Vagina (tissue), 2 donors: ENCODE results near the gene AMN1. TPM values are rescaled to one million over a fixed set of nuclear protein-coding genes. Genes with fewer than 3 reads are reported as not detected.
A peak's percentile ranks its signal among the peaks of the same experiment; 100 is the strongest.
"Not testable (repeated sequence)": the region's sequence is repeated elsewhere in the genome, so short reads cannot be mapped to it uniquely, and the experiment has no call there.

Experiments used
- DNase-seq, 2 donors: peaks; one replicate each; pipeline ENCODE4 v3.0.0-alpha.2; 2017; ENCODE audit errors: extremely low spot score in 2 of 2
- H3K27ac ChIP-seq: fragments of 200-600 bp; sonication (generic); one replicate; pipeline ENCODE4 v1.5.1; 2019
- H3K27me3 ChIP-seq: fragments of 200-600 bp; sonication (generic); one replicate; pipeline ENCODE4 v1.5.1; 2019
- H3K36me3 ChIP-seq, 2 donors: fragments of 200-600 bp; sonication (generic); one replicate each; pipeline ENCODE4 v1.5.1; 2017 to 2019
- H3K4me1 ChIP-seq: fragments of 200-600 bp; sonication (generic); one replicate; pipeline ENCODE4 v1.5.1; 2019
- H3K4me3 ChIP-seq, 2 donors: fragments of 200-600 bp; sonication (generic); 1 replicate in 1 of 2; 2 replicates in 1 of 2; pipeline ENCODE4 v1.5.1; 2016 to 2019
- H3K9me3 ChIP-seq: fragments of 200-600 bp; sonication (generic); one replicate; pipeline ENCODE4 v1.5.1; 2019
- CTCF ChIP-seq, 3 experiments: fragments of 450-650 bp in 2 of 3; fragments of 200-600 bp in 1 of 3; sonication (generic) in 1 of 3; IDR thresholded peaks; one replicate each; pipeline ENCODE4 v1.5.1; 2017 to 2019; ENCODE audit warnings: antibody characterized with exemption in 3 of 3, mild to moderate bottlenecking in 2 of 3, moderate library complexity in 2 of 3
- POLR2A ChIP-seq, 2 donors: fragments of 450-650 bp; IDR thresholded peaks; one replicate each; pipeline ENCODE4 v1.6.1; 2017; ENCODE audit warnings: antibody characterized with exemption in 2 of 2, mild to moderate bottlenecking in 2 of 2, moderate library complexity in 2 of 2
- POLR2AphosphoS5 ChIP-seq, 2 donors: sonication (generic); formaldehyde crosslinking; IDR thresholded peaks; one replicate each; pipeline ENCODE4 v1.9.0; 2017; ENCODE audit warnings: antibody characterized with exemption in 2 of 2, mild to moderate bottlenecking in 2 of 2, low read depth in 1 of 2; ENCODE audit not compliant: insufficient read depth in 1 of 2
- intact Hi-C: fragments of 100-400 bp; cut with DNase I; formaldehyde crosslinking; loops from one replicate; pipeline ENCODE4 v1.15.1; 2023
- total RNA-seq: library from RNA; depleted of rRNA; stranded (reverse); fragments of >200 nt; gene quantifications from one replicate; pipeline ENCODE4 v1.2.3, GENCODE V29; 2016

AMN1 gene
- total RNA-seq, 1 donor from 2014 or later = 5.9 TPM

DNA sequence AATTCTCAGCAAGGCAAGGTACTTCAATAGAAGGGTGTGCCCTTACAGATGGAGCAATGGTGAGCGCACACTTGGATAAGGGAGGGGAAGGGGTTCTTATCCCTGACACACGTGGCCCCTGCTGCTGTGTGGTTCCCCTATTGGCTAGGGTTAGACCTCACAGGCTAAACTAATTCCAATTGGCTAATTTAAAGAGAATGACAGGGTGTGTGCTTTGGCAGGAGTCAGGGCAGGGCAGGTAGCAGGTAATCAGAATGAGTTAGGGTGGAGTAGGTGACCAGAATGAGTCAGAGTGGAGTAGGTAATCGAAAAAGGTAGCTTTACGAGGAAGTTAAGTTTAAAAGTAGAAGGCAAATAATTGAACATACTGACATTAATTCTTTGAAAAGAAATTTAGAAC is 15.5 kb upstream of the AMN1 start:
- H3K36me3 ChIP-seq, H3K4me3 ChIP-seq, H3K27me3 ChIP-seq, H3K27ac ChIP-seq, DNase-seq, H3K9me3 ChIP-seq, intact Hi-C loops: not testable (repeated sequence)
- peak in 1 of 2 donors; percentile 41 for TF ChIP-seq POLR2AphosphoS5 (IDR thresholded peaks at IDR 0.05; ENCODE audit: insufficient read depth in 1 of 2, low read depth in 1 of 2)
- H3K4me1 ChIP-seq = peaks cover 26% of the 10 kb centered on the region

- Histone ChIP-seq H3K4me1 (peaks cover 24% of the 10 kb centered on the region), H3K27ac (no peak overlapping the region), H3K4me3 (no peak overlapping the region), H3K36me3 (no peaks in the 10 kb centered on the region), H3K27me3 (no peaks in the 10 kb centered on the region), H3K9me3 (no peaks in the 10 kb centered on the region)
- intact Hi-C loops = no loop called here
- no peak for TF ChIP-seq POLR2A (IDR thresholded peaks at IDR 0.05)
- TF ChIP-seq POLR2AphosphoS5 (IDR thresholded peaks at IDR 0.05; ENCODE audit: insufficient read depth in 1 of 2, low read depth in 1 of 2) = no peak
- no peak for TF ChIP-seq CTCF (IDR thresholded peaks at IDR 0.05)
- no peak for DNase-seq
Observed at GRCh38 chr12:31742891-31743290, 14.1 kb upstream of the AMN1 start.

GRCh38 chr12:31740628-31741027 is 11.8 kb upstream of the AMN1 start:
- H3K9me3 ChIP-seq = no peaks in the 10 kb centered on the region
- H3K36me3 ChIP-seq = no peaks in the 10 kb centered on the region
- intact Hi-C loops = no loop called here
- no peak overlapping the region for H3K4me3 ChIP-seq
- H3K4me1 ChIP-seq = peaks cover 5% of the 10 kb centered on the region
- H3K27ac ChIP-seq = no peak overlapping the region
- no peaks in the 10 kb centered on the region for H3K27me3 ChIP-seq
- no peak for DNase-seq
- no peak for TF ChIP-seq POLR2A (IDR thresholded peaks at IDR 0.05)
- TF ChIP-seq CTCF (IDR thresholded peaks at IDR 0.05) = no peak
- no peak for TF ChIP-seq POLR2AphosphoS5 (IDR thresholded peaks at IDR 0.05; ENCODE audit: insufficient read depth in 1 of 2, low read depth in 1 of 2)

DNA sequence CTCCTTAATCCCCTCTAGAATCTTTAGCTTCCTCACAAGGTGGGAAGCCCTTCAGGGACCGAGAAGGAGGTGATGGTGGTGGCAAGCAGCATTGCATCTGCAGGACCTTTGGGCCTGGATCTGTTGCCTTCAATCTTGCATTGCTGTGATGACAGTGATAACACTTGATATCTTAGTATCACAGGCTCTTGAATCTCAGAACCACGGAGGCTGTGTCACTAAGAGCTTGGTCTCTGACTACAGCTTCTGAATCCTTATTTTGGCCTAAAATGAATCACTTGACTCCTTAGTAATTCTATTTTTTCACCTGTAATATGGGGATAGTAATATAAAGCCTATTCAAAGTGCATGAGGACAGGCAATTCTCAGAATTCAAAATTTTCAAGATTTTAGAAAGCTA is 8.9 kb upstream of the AMN1 start:
- Histone ChIP-seq H3K27me3 (no peaks in the 10 kb centered on the region), H3K4me1 (peaks cover 9% of the 10 kb centered on the region), H3K36me3 (no peaks in the 10 kb centered on the region), H3K27ac (no peak overlapping the region), H3K4me3 (no peak overlapping the region), H3K9me3 (no peaks in the 10 kb centered on the region)
- no peak for TF ChIP-seq POLR2A (IDR thresholded peaks at IDR 0.05)
- DNase-seq = no peak
- intact Hi-C loops = no loop called here

- DNase-seq = no peak
- no peak for TF ChIP-seq CTCF (IDR thresholded peaks at IDR 0.05)
- no peak for TF ChIP-seq POLR2A (IDR thresholded peaks at IDR 0.05)
- no peak for TF ChIP-seq POLR2AphosphoS5 (IDR thresholded peaks at IDR 0.05; ENCODE audit: insufficient read depth in 1 of 2, low read depth in 1 of 2)
- Histone ChIP-seq H3K36me3 (no peaks in the 10 kb centered on the region), H3K4me3 (no peak overlapping the region), H3K27me3 (no peaks in the 10 kb centered on the region), H3K4me1 (peaks cover 13% of the 10 kb centered on the region), H3K27ac (no peak overlapping the region), H3K9me3 (no peaks in the 10 kb centered on the region)
- intact Hi-C loops = no loop called here
Observed at GRCh38 chr12:31737345-31737744, 8.5 kb upstream of the AMN1 start.

GRCh38 chr12:31736472-31736871 is 7.7 kb upstream of the AMN1 start:
- no peak for TF ChIP-seq CTCF (IDR thresholded peaks at IDR 0.05)
- no peak for TF ChIP-seq POLR2AphosphoS5 (IDR thresholded peaks at IDR 0.05; ENCODE audit: insufficient read depth in 1 of 2, low read depth in 1 of 2)
- no peak for TF ChIP-seq POLR2A (IDR thresholded peaks at IDR 0.05)
- no peak for DNase-seq
- Histone ChIP-seq H3K27me3 (no peaks in the 10 kb centered on the region), H3K4me1 (peaks cover 22% of the 10 kb centered on the region), H3K9me3 (no peaks in the 10 kb centered on the region), H3K4me3 (no peak overlapping the region), H3K36me3 (no peaks in the 10 kb centered on the region), H3K27ac (no peak overlapping the region)
- intact Hi-C loops = no loop called here

GRCh38 chr12:31733549-31734432 is 5.0 kb upstream of the AMN1 start:
- DNase-seq, H3K36me3 ChIP-seq, H3K4me3 ChIP-seq, H3K27me3 ChIP-seq, intact Hi-C loops, H3K9me3 ChIP-seq: not testable (repeated sequence)
- Histone ChIP-seq H3K4me1 (peaks cover 39% of the 10 kb centered on the region), H3K27ac (peak overlapping the region; percentile 94)
